Measurements from ENCODE around the gene LRRC58. TPM values are rescaled to one million over a fixed set of nuclear protein-coding genes. Genes with fewer than 3 reads are reported as not detected.

LRRC58 gene
- total RNA-seq, 1 experiment from 2014 or later = 34.8 TPM

DNA sequence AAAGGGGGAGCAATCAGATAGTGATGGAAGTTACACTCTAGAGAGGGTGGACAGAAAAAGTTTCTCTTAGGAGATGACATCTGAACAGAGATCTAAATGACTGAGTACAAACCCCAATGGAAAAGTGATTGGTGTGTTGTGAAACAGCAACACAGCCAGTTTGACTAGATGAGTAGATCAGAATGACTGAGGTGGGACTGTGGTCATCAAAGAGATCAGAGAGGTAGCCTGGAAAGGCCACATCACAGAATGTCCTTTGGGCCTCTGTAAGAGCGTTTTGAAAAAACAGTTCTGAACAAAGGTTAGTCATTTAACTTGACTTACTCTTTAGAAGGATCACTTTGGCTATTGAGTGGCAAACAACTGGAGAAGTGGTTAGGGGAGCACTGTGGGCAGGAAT lies 10.6 kb downstream of the LRRC58 start:
- Histone ChIP-seq H3K79me2 (ENCODE audit: insufficient read depth, low read length) (peaks cover 90% of the 10 kb centered on the region), H3K36me3 (ENCODE audit: control insufficient read depth in 1 of 2, insufficient read depth in 2 of 2, low read length in 2 of 2) (peaks cover 9 to 45% of the 10 kb centered on the region in 2 experiments), H3K9ac (ENCODE audit: low read length) (no peak overlapping the region), H3K9me2 (ENCODE audit: insufficient read depth) (no peaks in the 10 kb centered on the region), H3K27me3 (ENCODE audit: insufficient read depth, low read length) (no peaks in the 10 kb centered on the region), H2AFZ (ENCODE audit: low read depth, low read length, poor library complexity, severe bottlenecking) (no peak overlapping the region), H3K4me2 (ENCODE audit: low read length) (no peak overlapping the region), H3K4me1 (ENCODE audit: control insufficient read depth in 1 of 2, insufficient read depth in 2 of 2, low read length in 2 of 2) (no peaks in the 10 kb centered on the region), H3K4me3 (replicated peaks in 1 of 2; ENCODE audit: low read depth in 1 of 2, low read length in 2 of 2) (no peak overlapping the region), H3K27ac (ENCODE audit: low read depth, low read length) (no peak overlapping the region), H3K9me3 (ENCODE audit: control insufficient read depth in 1 of 2, insufficient read depth in 1 of 2, low read depth in 1 of 2, low read length in 2 of 2) (peaks cover 0 to 5% of the 10 kb centered on the region in 2 experiments; a peak in 2 of 4 replicates), H4K20me1 (ENCODE audit: insufficient read depth) (peaks cover 12% of the 10 kb centered on the region; the same call in 1 of the 2 replicates)
- TF ChIP-seq, protein P1, sequence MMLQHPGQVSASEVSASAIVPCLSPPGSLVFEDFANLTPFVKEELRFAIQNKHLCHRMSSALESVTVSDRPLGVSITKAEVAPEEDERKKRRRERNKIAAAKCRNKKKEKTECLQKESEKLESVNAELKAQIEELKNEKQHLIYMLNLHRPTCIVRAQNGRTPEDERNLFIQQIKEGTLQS (IDR thresholded peaks at IDR 0.05) = no peak
- TF ChIP-seq CBX3 (IDR thresholded peaks at IDR 0.05; ENCODE audit: low read depth) (no peak), RAD21 (IDR thresholded peaks at IDR 0.05; ENCODE audit: low read depth) (no peak), FOSL1 (IDR thresholded peaks at IDR 0.05; ENCODE audit: low read depth) (no peak)
- ChIA-PET POLR2A (no interaction called here), CTCF (no interaction called here), RAD21 (ENCODE audit: low non-redundant PET in 1 of 2, low total read pairs in 2 of 2, uncharacterized antibody in 2 of 2, unreplicated experiment in 2 of 2) (no interaction called here)
- intact Hi-C loops (cut with micrococcal nuclease) = no loop called here
- DNase-seq (ENCODE audit: low read depth, low spot score) (no peak), ATAC-seq (no peak)
- no TSS peak for BruUV-seq (replicated peaks)

DNA sequence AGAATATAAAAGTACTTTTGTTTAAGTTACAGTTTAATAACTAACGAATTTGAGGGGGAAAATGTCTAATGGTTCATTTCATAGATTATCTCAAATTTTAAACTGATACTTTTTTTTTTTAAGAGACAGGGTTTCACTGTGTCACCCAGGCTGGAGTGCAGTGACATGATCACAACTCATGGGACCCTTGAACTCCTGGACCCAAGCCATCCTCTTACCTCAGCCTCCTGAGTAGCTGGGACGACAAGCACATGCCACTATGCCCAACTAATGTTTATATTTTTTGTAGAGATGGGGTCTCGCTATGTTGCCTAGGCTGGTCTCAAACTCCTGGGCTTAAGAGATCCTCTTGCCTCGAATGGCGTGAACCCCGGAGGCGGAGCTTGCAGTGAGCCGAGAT lies 16.5 kb downstream of the LRRC58 start:
- Histone ChIP-seq H3K27ac (ENCODE audit: low read depth, low read length) (no peak overlapping the region), H3K9ac (ENCODE audit: low read length) (no peak overlapping the region), H3K27me3 (ENCODE audit: insufficient read depth, low read length) (no peaks in the 10 kb centered on the region), H3K4me3 (replicated peaks in 1 of 2; ENCODE audit: low read depth in 1 of 2, low read length in 2 of 2) (no peak overlapping the region), H3K9me3 (ENCODE audit: control insufficient read depth in 1 of 2, insufficient read depth in 1 of 2, low read depth in 1 of 2, low read length in 2 of 2) (no peaks in the 10 kb centered on the region), H3K4me2 (ENCODE audit: low read length) (no peak overlapping the region), H3K79me2 (ENCODE audit: insufficient read depth, low read length) (peaks cover 37% of the 10 kb centered on the region), H3K9me2 (ENCODE audit: insufficient read depth) (no peaks in the 10 kb centered on the region), H3K36me3 (ENCODE audit: control insufficient read depth in 1 of 2, insufficient read depth in 2 of 2, low read length in 2 of 2) (peaks cover 37 to 44% of the 10 kb centered on the region in 2 experiments; a peak in 3 of 4 replicates), H4K20me1 (ENCODE audit: insufficient read depth) (peaks cover 6% of the 10 kb centered on the region; the same call in 1 of the 2 replicates), H3K4me1 (ENCODE audit: control insufficient read depth in 1 of 2, insufficient read depth in 2 of 2, low read length in 2 of 2) (no peaks in the 10 kb centered on the region), H2AFZ (ENCODE audit: low read depth, low read length, poor library complexity, severe bottlenecking) (no peak overlapping the region)
- CTCF ChIA-PET = interaction anchor here (1.5 kb wide), 1 partner anchor 226 kb away, joined by 6 read pairs; no protein-coding TSS in a partner anchor
- intact Hi-C loops (cut with micrococcal nuclease) = no loop called here
- ATAC-seq (no peak), DNase-seq (ENCODE audit: low read depth, low spot score) (no peak)
- no peak for TF ChIP-seq EGR1 (IDR thresholded peaks at IDR 0.05; ENCODE audit: low read depth)
- TF ChIP-seq SRF (IDR thresholded peaks at IDR 0.05; ENCODE audit: low read depth) = no peak
- TF ChIP-seq SIN3A (IDR thresholded peaks at IDR 0.05; ENCODE audit: low read depth) = no peak
- TF ChIP-seq, protein P2, sequence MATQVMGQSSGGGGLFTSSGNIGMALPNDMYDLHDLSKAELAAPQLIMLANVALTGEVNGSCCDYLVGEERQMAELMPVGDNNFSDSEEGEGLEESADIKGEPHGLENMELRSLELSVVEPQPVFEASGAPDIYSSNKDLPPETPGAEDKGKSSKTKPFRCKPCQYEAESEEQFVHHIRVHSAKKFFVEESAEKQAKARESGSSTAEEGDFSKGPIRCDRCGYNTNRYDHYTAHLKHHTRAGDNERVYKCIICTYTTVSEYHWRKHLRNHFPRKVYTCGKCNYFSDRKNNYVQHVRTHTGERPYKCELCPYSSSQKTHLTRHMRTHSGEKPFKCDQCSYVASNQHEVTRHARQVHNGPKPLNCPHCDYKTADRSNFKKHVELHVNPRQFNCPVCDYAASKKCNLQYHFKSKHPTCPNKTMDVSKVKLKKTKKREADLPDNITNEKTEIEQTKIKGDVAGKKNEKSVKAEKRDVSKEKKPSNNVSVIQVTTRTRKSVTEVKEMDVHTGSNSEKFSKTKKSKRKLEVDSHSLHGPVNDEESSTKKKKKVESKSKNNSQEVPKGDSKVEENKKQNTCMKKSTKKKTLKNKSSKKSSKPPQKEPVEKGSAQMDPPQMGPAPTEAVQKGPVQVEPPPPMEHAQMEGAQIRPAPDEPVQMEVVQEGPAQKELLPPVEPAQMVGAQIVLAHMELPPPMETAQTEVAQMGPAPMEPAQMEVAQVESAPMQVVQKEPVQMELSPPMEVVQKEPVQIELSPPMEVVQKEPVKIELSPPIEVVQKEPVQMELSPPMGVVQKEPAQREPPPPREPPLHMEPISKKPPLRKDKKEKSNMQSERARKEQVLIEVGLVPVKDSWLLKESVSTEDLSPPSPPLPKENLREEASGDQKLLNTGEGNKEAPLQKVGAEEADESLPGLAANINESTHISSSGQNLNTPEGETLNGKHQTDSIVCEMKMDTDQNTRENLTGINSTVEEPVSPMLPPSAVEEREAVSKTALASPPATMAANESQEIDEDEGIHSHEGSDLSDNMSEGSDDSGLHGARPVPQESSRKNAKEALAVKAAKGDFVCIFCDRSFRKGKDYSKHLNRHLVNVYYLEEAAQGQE (IDR thresholded peaks at IDR 0.05; ENCODE audit: low read depth) = no peak
- TF ChIP-seq POLR2AphosphoS5 (IDR thresholded peaks at IDR 0.05; ENCODE audit: low read depth, low read length) = no peak
- TF ChIP-seq, protein P1 (IDR thresholded peaks at IDR 0.05) = no peak
- TF ChIP-seq, protein P3, sequence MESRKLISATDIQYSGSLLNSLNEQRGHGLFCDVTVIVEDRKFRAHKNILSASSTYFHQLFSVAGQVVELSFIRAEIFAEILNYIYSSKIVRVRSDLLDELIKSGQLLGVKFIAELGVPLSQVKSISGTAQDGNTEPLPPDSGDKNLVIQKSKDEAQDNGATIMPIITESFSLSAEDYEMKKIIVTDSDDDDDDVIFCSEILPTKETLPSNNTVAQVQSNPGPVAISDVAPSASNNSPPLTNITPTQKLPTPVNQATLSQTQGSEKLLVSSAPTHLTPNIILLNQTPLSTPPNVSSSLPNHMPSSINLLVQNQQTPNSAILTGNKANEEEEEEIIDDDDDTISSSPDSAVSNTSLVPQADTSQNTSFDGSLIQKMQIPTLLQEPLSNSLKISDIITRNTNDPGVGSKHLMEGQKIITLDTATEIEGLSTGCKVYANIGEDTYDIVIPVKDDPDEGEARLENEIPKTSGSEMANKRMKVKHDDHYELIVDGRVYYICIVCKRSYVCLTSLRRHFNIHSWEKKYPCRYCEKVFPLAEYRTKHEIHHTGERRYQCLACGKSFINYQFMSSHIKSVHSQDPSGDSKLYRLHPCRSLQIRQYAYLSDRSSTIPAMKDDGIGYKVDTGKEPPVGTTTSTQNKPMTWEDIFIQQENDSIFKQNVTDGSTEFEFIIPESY (IDR thresholded peaks at IDR 0.05; ENCODE audit: extremely low read depth, insufficient replicate concordance, low read length) = no peak
- POLR2A ChIA-PET = no interaction called here
- RAD21 ChIA-PET (ENCODE audit: low non-redundant PET in 1 of 2, low total read pairs in 2 of 2, uncharacterized antibody in 2 of 2, unreplicated experiment in 2 of 2) = interaction anchor here in 1 of 2 experiments (0.7 kb wide), 1 partner anchor 17 kb away, joined by 5 read pairs; the partner anchor contains the start of gene LRRC58
- BruUV-seq (replicated peaks) = no TSS peak

All from HCT116 (cell line).